ENCODE data around the gene HIVEP3.
"Not testable (repeated sequence)": the region's sequence is repeated elsewhere in the genome, so short reads cannot be mapped to it uniquely, and the experiment has no call there.

DNA sequence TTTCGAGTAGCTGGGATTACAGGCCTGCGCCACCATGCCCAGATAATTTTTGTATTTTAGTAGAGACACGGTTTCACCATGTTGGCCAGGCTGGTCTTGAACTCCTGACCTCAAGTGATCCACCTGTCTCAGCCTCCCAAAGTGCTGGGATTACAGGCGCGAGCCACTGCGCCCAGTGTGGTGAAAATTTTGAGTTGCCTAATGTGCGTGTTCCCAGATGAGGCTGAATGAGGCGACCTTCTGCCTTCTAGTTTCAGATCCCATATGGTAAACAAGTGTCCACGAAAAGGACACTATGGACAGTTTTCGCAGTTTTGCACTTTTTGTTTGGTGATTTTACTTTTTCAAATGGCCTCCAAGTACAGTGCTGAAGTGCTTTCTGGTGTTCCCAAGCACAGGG, 226.8 kb downstream of the HIVEP3 start:
- TF ChIP-seq, protein P1, sequence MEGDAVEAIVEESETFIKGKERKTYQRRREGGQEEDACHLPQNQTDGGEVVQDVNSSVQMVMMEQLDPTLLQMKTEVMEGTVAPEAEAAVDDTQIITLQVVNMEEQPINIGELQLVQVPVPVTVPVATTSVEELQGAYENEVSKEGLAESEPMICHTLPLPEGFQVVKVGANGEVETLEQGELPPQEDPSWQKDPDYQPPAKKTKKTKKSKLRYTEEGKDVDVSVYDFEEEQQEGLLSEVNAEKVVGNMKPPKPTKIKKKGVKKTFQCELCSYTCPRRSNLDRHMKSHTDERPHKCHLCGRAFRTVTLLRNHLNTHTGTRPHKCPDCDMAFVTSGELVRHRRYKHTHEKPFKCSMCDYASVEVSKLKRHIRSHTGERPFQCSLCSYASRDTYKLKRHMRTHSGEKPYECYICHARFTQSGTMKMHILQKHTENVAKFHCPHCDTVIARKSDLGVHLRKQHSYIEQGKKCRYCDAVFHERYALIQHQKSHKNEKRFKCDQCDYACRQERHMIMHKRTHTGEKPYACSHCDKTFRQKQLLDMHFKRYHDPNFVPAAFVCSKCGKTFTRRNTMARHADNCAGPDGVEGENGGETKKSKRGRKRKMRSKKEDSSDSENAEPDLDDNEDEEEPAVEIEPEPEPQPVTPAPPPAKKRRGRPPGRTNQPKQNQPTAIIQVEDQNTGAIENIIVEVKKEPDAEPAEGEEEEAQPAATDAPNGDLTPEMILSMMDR (conservative IDR thresholded peaks at IDR 0.05; ENCODE audit: low read depth, low read length) = not testable (repeated sequence)
- not testable (repeated sequence) for TF ChIP-seq EZH2 (IDR thresholded peaks at IDR 0.05; ENCODE audit: borderline replicate concordance, low read depth, low read length, poor library complexity, severe bottlenecking)
